Endometrial microvascular endothelial cells (primary cell): ENCODE data around the gene CA14. TPM values are rescaled to one million over a fixed set of nuclear protein-coding genes. Genes with fewer than 3 reads are reported as not detected.
"Not testable (repeated sequence)": the region's sequence is repeated elsewhere in the genome, so short reads cannot be mapped to it uniquely, and the experiment has no call there.

Source experiments
- in situ Hi-C: cut with HindIII; loops from 2 replicates; pipeline ENCODE4 v1.10.0; 2017; ENCODE audit warnings: low sequenced_read_pairs, low pct_unique_long_range_greater_than_20kb; ENCODE audit errors: inconsistent ontology term
- total RNA-seq: library from RNA; depleted of rRNA; stranded (reverse); fragments of >200 nt; gene quantifications from one replicate; pipeline ENCODE4 v1.2.3, GENCODE V29; 2015; ENCODE audit errors: inconsistent ontology term

Gene CA14
- total RNA-seq, 1 donor from 2014 or later: not detected

- in situ Hi-C loops: no loop called here
Observed at GRCh38 chr1:150235294-150235851, 22.2 kb upstream of the CA14 start.

- in situ Hi-C loops: no loop called here
Observed at GRCh38 chr1:150235852-150236613, 21.5 kb upstream of the CA14 start, which contains the start of gene ANP32E. TSS of gene ANP32E (minus strand) at chr1:150236112. CDS start at chr1:150235786, 326 bp downstream.

GRCh38 chr1:150236614-150237100 is 20.9 kb upstream of the CA14 start:
- in situ Hi-C loops: no loop called here

- in situ Hi-C loops: not testable (repeated sequence)
Observed at GRCh38 chr1:150237176-150237575, 20.4 kb upstream of the CA14 start.

GRCh38 chr1:150237746-150238145 is 19.8 kb upstream of the CA14 start:
- in situ Hi-C loops: no loop called here

- in situ Hi-C loops: no loop called here
Observed at GRCh38 chr1:150243003-150243402, 14.6 kb upstream of the CA14 start.

GRCh38 chr1:150249936-150250335 is 7.6 kb upstream of the CA14 start:
- in situ Hi-C loops: no loop called here

- in situ Hi-C loops: no loop called here
Observed at GRCh38 chr1:150256198-150256553, 1.4 kb upstream of the CA14 start.

GRCh38 chr1:150256554-150257341 is 826 bp upstream of the CA14 start:
- in situ Hi-C loops: no loop called here

- in situ Hi-C loops: no loop called here
Observed at GRCh38 chr1:150259217-150259616, 1.6 kb downstream of the CA14 start.

- in situ Hi-C loops: no loop called here
Observed at GRCh38 chr1:150259758-150260669, 2.4 kb downstream of the CA14 start.

- in situ Hi-C loops: no loop called here
Observed at GRCh38 chr1:150261367-150261766, 3.8 kb downstream of the CA14 start.

- in situ Hi-C loops: no loop called here
Observed at GRCh38 chr1:150262388-150263320, 5.1 kb downstream of the CA14 start.

- in situ Hi-C loops: no loop called here
Observed at GRCh38 chr1:150263549-150263948, 6.0 kb downstream of the CA14 start.

GRCh38 chr1:150267896-150268295 is 10.3 kb downstream of the CA14 start:
- in situ Hi-C loops: no loop called here

GRCh38 chr1:150268340-150268704 is 10.7 kb downstream of the CA14 start:
- in situ Hi-C loops: no loop called here

GRCh38 chr1:150268705-150269403 is 11.3 kb downstream of the CA14 start, which contains the start of gene APH1A:
TSS of gene APH1A (minus strand) at chr1:150269016. CDS start at chr1:150268810, 206 bp downstream.
- in situ Hi-C loops: no loop called here
